Measurements from ENCODE around the gene DENND5B. TPM values are rescaled to one million over a fixed set of nuclear protein-coding genes. Genes with fewer than 3 reads are reported as not detected.
"Not testable (repeated sequence)": the region's sequence is repeated elsewhere in the genome, so short reads cannot be mapped to it uniquely, and the experiment has no call there.

The DENND5B gene
- polyA plus RNA-seq, 1 donor: 20.6 TPM

DNA sequence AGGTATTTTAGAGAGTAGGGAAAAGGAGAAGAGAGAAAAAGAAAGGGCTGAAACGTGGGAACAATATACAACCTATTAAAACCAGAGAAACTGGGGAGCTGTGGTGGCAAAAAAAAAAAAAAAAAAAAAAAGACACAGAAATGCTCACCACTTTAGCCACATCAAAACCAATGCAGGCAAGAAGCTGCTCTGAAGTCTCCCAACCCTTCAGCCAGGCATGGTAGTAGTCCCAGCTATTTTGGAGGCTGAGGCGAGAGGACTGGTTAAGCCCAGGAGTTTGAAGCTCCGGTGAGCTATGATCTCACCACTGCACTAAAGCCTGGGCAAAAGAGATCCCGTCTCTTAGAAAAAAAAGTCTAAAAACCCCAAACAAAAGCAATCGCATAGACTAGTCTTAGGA is 33.2 kb downstream of the DENND5B start:
- no peak for DNase-seq (ENCODE audit: low read depth)

DNA sequence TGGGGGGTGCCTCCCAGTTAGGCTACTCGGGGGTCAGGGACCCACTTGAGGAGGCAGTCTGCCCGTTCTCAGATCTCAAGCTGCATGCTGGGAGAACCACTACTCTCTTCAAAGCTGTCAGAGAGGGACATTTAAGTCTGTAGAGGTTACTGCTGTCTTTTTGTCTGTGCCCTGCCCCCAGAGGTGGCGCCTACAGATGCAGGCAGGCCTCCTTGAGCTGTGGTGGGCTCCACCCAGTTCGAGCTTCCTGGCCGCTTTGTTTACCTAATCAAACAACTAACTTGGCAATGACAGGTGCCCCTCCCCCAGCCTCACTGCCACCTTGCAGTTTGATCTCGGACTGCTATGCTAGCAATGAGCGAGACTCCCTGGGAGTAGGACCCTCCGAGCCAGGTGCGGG is 35.5 kb downstream of the DENND5B start:
- not testable (repeated sequence) for DNase-seq (ENCODE audit: low read depth)

DNA sequence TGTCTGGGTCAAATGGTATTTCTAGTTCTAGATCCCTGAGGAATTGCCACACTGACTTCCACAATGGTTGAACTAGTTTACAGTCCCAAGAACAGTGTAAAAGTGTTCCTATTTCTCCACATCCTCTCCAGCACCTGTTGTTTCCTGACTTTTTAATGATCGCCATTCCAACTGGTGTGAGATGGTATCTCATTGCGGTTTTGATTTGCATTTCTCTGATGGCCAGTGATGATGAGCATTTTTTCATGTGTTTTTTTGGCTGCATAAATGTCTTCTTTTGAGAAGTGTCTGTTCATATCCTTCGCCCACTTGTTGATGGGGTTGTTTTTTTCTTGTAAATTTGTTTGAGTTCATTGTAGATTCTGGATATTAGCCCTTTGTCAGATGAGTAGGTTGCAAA is 40.3 kb downstream of the DENND5B start:
- DNase-seq (ENCODE audit: low read depth): not testable (repeated sequence)

DNA sequence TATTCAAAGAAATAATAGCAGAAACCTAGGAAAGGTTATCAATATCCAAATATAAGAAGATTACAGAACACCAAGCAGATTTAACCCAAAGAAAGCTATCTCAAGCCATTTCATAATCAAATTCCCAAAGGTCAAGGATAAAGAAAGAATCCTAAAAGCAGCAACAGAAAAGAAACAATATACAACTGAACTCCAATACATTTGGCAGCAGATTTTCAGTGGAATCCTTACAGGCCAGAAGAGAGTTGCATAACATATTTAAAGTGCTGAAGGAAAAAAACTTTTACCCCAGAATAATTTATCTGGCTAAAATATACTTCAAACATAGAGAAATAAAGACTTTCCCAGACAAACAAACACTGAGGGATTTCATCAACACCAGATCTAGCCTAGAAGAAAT is 54.3 kb downstream of the DENND5B start:
- DNase-seq (ENCODE audit: low read depth): peak; percentile 60

DNA sequence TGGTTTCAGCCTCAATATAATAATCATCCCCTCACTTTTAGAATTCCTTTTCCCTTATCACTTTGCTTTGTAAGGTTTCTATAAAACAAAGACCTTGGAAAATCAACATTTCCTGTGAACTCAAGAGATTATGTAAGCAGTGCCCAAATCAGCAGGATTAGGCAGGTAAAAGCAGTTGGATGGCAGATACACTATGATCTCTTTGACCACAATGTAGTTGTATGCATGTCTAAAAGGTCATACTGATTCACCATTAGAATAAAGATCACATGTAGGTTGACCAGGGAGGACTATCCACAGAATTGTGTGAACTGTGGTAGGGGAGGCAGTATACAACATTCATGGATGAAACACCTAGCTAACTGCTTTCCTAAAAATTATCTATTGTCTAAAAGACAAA is 57.5 kb downstream of the DENND5B start:
- no peak for DNase-seq (ENCODE audit: low read depth)

DNA sequence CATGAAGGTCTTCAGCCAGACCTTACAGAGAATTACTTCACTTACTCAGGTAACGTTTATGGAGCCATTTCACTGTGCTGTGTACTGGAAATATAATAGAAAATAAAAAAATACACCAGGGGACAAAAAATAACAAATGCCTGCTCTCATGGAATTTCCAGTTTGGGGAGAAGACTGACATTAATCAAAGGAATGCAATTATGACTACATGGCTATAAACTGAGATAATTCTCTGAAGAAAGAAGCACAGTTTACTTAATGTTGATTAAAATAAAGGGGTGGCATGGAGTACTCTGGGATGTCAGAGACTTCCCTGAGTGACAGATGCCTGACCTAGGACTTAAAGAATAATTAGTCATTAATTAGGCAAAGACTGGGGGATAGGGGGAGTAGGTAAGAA is 59.0 kb downstream of the DENND5B start:
- no peak for DNase-seq (ENCODE audit: low read depth)

DNA sequence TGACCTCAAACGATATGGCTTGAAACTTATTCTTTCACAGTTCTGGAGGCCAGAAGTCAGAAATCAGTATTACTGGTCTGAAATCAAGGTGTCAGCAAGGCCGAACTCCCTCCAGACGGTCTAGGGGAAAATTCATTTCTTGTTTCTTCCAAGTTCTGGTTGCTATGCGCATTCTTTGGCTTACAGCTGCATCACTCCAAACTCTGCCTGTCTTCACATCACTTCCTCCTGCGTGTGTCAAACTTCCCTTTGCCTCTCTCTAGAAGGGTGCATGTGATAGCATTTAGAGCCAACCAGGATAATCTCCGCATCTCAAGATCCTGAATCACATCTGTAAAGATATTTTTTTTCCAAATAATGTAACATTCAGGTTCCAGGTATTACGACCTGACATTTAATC is 62.8 kb downstream of the DENND5B start:
- DNase-seq (ENCODE audit: low read depth): no peak

DNA sequence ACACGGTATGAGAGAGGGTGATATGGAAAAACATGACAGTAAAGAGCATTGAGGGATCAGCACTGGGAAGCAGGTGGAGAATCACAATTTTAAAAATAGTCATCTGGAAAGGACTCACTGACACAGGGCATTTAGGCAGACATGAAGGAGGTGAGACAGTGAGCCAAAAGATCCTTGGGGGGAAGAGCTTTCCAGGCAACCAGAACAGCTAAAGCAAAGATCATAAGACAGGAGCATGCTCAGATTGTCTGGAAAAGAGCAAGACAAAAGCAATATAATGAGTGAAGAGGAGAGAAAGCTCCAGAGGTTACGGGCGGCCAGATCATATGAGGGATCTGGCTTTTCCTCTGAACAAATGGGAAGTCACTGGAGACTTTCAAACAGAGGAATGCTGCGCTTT is 63.9 kb downstream of the DENND5B start:
- peak; percentile 5 for DNase-seq (ENCODE audit: low read depth)

DNA sequence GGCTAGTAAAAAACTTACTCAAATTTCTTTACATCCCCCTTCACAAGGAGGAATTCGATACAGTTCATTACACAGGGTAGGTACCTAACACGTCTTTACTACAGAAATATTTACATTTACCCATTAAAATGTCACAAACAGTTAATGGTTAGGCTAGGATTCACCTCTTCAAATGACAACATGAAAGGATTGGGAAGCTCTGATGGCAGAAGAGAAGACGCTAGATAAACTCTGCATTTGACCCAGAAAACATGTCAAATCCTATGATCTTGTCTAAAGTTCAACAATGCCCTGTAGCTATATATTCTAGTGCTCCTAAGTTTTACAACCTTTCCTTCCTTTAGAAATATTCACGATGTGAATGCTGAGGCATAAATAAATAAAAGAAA is 64.8 kb downstream of the DENND5B start:
- DNase-seq (ENCODE audit: low read depth): no peak

DNA sequence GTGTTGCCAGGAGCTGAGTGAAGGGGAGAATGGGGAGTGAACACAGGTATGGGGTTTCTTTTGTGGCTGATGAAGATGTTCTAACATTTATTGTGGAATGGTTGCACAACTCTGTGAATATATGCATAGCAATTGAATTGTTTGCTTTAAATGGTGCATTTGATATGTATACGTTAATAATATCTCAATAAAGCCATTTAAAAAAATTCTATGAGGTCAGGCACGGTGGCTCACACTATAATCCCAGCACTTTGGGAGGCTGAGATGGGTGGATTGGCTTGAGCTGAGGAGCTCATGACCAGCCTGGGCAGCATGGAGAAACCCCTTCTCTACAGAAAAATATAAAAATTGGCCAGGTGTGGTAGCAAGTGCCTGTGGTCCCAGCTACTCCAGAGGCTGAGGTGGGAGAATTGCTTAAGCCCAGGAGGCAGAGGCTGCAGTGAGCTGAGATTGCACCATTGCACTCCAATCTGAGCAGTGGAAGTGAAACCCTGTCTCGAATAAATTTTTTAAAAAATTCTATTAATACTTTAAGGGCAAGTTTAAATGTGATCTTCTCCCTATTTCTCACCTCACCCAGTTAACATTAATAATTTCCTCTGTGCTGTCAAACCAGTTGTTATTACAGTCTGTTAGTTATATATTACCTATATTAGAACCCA is 65.3 kb downstream of the DENND5B start:
- DNase-seq (ENCODE audit: low read depth): no peak

DNA sequence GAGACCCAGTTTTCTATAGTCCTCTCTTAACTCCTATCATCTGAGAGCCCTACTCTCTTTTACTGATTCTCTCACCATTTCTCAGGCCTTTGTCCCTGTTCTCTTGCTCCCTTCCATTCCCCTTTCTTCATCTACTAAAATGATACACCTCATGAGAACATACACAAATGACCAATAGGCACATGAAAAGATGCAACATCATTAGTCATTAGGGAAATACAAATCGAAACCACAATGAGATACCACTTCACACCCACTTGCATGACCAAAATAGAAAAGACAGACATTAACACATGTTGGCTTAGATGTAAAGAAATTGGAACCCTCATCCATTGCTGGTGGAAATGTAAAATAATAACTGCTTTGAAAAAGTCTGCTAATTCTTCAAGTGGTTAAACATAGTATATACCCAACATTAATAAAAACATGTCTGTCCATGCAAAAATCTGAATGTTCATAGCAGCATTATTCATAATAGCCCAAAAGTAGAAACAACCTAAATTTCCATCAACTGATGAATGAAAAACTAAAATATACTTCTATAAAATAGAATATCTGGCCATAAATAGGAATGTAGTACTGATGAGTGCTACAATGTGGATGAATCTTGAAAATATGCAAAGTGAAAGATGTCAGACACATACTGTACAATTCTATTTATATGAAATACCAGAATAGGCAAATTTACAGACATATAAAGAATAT is 66.0 kb downstream of the DENND5B start:
- no peak for DNase-seq (ENCODE audit: low read depth)

DNA sequence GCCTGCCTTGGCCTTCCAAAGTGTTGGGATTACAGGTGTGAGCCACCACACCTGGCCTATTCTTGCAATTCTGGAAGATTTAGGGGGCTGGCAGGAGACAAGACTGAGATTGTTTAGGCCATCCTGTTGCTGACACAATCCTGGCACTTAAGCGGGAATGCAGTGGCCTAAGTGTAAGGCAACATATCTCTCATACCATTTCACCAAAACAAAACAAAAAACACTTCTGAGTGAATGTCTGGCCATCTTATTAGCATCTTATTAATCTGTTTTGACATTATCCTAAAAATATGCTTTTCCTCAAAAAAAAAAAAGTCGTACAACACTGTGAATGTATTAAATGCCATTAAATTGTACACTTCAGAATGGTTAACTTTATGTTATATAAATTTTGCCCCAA is 67.6 kb downstream of the DENND5B start:
- DNase-seq (ENCODE audit: low read depth): no peak

DNA sequence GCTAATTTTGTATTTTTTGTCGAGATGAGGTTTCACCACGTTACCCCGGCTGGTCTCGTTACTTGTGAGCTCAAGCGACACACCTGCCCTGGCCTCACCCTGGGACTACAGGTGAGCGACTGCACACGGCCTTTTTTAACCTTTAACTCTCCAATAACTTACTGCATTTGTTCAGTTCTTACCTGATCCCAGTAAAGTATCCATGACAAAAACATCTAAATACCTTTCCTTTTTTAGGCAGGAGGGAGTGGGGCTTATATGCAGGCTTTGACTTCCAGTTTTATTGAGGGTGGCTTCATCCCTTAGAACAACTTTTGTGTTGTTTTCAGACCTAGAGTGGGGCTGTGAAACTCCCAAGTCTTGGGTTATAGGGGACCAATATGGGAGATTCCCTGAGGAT is 68.3 kb downstream of the DENND5B start:
- DNase-seq (ENCODE audit: low read depth): no peak

DNA sequence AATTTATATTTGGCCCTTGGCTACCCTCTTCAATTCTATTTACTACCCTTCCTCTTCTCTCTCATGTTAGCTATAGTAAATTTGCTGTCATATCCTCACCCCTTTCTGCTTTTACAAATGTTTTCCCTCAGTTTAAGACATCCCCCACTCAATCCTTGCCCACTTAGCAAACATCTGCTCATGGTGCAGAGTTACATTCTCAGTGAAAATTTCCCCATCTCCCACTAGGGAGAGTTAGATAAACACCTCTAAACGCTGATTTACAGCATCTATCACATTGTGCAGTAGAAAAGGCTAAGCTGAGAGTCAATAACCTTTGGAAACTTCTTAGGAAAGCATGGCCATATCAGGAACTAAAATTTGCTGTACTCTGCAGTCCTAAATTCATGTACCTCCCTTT is 69.0 kb downstream of the DENND5B start:
- DNase-seq (ENCODE audit: low read depth): no peak

DNA sequence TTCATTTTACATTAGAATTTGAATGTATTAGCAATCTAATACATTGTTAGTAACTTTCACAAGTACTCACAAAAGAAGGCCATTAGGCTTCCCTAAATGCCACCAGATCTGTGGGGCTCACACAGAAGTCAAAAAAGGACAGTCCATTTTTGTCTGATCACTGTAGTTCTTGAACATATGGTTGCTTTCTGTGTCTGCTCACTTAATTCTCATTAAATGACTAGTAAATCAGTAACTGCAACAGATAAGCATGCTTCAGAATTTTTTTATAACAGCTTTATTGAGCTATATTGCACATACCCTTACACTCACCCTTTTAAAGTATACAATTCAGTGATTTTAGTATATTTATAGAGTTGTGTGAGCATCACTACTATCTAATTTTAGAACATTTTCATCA is 71.4 kb downstream of the DENND5B start:
- no peak for DNase-seq (ENCODE audit: low read depth)

DNA sequence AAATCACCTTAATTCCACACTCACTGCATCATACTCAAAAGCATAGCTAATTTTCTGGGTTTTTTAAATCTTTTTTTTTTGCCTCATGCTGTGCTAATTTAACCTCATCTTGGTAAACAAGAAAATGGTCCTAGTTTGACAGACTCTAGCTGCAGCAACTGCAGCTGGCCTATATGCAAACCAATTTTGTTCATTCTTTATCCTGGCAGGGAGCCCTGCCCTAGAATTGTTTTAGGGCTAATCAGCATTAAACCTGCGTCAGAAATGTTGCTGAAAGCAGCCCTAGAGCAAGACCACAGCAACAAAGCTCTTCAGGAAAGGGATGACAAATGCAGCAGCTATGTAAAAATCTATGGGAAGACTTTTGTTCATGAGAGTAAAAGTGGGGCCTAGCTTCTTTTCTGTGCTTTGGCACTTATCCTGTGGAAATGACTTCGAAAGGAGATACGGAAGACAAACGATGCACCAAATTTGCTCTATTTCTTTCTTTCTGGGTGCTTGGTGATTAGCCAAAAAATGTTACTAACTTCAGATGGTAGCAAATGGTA is 72.2 kb downstream of the DENND5B start:
- DNase-seq (ENCODE audit: low read depth): no peak

DNA sequence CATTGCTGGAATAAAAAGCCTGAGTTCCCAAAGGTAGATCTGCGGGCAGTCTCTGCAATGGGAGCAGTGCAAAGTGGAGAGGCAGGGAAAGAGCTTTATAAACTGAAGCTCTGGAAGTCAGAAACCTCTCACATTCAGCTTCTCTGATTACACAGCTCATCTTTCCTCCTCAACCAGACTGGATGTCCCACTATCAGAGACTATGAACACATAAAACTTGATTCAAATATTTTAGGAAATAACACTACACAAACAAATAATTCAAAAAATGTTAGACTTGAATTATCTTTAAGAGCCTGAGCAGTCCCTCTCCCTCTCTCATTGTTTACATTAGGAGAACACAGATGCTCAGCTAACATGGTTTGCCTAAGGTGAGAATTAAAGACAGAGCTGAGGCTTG is 72.9 kb downstream of the DENND5B start:
- DNase-seq (ENCODE audit: low read depth): no peak

DNA sequence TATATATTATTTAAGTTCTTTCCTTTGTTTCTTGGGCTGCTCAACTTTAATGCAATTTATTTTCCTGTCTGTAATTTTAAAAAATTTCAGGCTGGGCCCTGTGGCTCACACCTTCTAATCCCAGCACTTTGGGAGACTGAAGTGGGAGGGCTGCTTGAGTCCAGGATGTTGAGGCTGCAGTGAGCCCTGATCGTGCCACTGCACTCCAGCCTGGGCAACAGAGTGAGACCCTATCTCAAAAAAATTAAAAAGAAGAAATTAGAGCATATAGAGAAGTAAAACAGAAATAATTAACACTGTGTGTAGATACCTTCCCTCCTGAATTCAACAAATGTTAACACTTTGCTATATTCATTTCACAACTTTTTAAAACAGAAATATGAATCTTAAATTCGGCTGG is 74.2 kb downstream of the DENND5B start:
- DNase-seq (ENCODE audit: low read depth): no peak

DNA sequence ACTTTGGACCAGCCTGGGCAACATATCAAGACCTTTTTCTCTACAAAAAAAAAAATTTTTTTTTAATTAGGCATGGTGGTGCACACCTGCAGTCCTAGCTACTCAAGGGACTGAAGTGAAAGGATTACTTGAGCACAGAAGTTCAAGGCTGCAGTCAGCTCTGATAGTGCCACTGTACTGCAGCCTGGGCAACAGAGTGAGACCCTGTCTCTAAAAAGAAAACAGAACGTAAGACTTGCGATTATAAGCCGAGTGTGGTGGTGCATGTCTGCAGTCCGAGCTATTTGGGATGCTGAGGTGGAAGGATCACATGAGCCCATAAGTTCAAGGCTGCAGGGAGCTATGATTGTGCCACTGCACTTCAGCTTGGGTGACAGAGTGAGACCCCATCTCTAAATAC is 76.0 kb downstream of the DENND5B start:
- no peak for DNase-seq (ENCODE audit: low read depth)

DNA sequence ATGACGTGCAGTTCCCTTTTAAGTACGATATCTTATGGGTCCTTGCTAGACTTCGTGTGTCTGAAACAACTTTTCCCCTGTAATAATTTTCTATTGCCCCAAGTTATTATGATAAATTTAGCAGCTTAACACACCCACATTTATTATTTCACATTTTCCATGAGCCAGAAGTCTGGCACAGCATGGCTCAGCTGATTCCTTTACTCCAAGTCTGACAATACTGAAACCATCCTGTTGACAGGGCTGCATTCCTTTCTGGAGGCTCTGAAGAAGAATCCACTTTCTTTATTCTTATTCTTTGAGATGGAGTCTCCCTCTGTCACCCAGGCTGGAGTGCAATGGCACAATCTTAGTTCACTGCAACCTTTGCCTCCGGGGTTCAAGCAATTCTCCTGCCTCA is 80.9 kb downstream of the DENND5B start:
- DNase-seq (ENCODE audit: low read depth): no peak

DNA sequence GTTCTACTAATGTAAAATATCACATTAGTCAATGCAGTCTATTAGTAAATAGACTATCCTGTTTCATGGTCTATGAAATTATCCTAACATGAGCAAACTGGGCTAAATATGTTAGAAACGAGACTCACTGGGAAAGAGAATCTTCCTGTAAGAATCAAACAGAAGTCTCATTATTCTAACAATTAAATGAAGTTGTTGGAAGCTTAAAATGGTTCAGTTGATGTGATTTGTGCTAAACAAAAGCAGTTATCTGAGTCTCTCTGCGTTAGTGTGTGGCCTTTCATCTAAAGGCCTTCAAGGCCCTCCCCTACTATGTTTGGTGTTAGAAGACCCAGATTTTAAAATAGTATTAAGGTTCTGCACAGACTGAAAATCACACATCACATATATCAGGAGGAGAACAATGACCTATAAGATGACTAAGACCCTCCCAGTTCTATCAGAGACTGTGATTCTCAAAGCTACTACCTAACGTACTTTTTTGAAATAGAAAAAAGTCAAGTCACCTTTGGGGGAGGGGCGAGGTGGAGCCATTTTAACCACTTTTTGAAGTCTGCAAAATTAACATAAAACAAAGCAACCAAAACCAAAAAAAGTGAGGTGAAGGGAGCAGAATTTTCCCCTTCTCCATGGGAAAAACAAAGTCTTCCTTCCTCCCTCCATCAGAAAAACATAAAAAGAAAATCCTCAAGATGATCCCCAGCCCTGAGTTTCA is 82.3 kb downstream of the DENND5B start:
- DNase-seq (ENCODE audit: low read depth): no peak

DNA sequence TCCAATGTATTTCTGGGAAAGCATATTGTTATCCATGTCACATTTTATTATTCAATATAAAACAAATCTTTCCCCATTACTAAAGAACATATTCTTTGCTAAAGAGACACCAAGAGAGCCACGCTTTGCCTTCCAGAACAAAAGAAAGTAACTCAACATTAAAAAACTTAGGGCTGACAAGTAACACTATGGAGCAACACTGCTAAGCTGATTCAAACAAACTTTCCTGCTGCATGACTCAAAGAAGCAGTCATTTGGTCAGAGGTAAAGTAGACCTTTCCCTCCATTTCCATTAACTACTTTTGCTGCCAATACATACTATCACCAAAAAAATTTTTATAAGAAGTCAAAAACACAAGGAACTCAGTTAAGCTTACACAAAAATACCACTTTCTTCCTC is 83.0 kb downstream of the DENND5B start:
- no peak for DNase-seq (ENCODE audit: low read depth)
